Body of pancreas (tissue), 4 donors: ENCODE data around the gene ALG6.

Source experiments
- CTCF ChIP-seq, 7 experiments: fragments of 450-650 bp in 4 of 7; fragments of 200-600 bp in 3 of 7; sonication (generic) in 3 of 7; IDR thresholded peaks; one replicate each; pipeline ENCODE4 v1.5.1; 2016 to 2019; ENCODE audit warnings: antibody characterized with exemption in 7 of 7
- POLR2A ChIP-seq, 3 donors: fragments of 450-650 bp; IDR thresholded peaks; one replicate each; pipeline ENCODE4 v1.6.1; 2016; ENCODE audit warnings: antibody characterized with exemption in 3 of 3, mild to moderate bottlenecking in 2 of 3

GRCh38 chr1:63327417-63328054 lies 39.9 kb upstream of the ALG6 start:
- TF ChIP-seq POLR2A (IDR thresholded peaks at IDR 0.05) (no peak), CTCF (IDR thresholded peaks at IDR 0.05) (peak; percentile 51 to 74 (median 55))
